ENCODE measurements around the gene ACIN1. TPM values are rescaled to one million over a fixed set of nuclear protein-coding genes. Genes with fewer than 3 reads are reported as not detected.

The ACIN1 gene
- total and polyA plus RNA-seq, 9 of the 15 experiments (the other 6 are each of a cell fraction or from before 2014, with no cell fraction given): 5.0 to 196 (median 129) TPM

DNA sequence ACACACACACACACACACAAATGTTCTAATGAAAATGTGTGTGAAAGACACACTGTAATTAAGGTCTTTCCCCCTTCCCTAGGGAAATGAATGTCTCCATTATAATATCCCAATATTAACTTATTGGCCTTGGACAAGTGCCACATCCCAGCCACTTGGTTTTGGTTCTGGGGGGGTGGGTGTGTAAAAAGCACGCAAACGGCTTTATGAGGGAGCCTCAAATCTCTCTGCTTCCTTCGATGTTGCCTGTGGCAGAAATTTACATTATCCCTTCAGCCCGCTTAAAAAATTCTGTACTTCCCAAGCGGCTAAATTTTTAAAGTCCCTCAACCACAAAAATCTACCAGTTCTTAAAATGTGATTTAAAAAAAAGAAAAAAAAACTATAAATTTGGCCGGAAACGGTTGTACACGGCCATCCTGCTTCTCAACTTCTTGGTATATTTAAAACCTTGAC lies 85.4 kb downstream of the ACIN1 start (continued):
- no peak for TF ChIP-seq ZNF224 (CRISPR knock-in tag; IDR thresholded peaks at IDR 0.05)
- no peak for TF ChIP-seq LCOR (CRISPR knock-in tag; IDR thresholded peaks at IDR 0.05)
- no peak for TF ChIP-seq BDP1 (IDR thresholded peaks at IDR 0.05; ENCODE audit: insufficient read depth, insufficient read length)
- TF ChIP-seq ZNF561 (CRISPR knock-in tag; conservative IDR thresholded peaks at IDR 0.05): no peak
- TF ChIP-seq, protein P1, sequence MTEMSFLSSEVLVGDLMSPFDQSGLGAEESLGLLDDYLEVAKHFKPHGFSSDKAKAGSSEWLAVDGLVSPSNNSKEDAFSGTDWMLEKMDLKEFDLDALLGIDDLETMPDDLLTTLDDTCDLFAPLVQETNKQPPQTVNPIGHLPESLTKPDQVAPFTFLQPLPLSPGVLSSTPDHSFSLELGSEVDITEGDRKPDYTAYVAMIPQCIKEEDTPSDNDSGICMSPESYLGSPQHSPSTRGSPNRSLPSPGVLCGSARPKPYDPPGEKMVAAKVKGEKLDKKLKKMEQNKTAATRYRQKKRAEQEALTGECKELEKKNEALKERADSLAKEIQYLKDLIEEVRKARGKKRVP (CRISPR knock-in tag; IDR thresholded peaks at IDR 0.05): no peak
- no peak for TF ChIP-seq MAFG (tag; conservative IDR thresholded peaks at IDR 0.05)
- TF ChIP-seq KDM1A (IDR thresholded peaks at IDR 0.05): no peak
- TF ChIP-seq NFIC (IDR thresholded peaks at IDR 0.05): peak; percentile 29; the same call in 1 of the 2 replicates
- TF ChIP-seq ASH1L (IDR thresholded peaks at IDR 0.05; ENCODE audit: borderline replicate concordance, low read depth, partially characterized antibody): peak; percentile 35
- no peak for TF ChIP-seq FOXJ3 (CRISPR knock-in tag; IDR thresholded peaks at IDR 0.05)
- no peak for TF ChIP-seq SIN3A (IDR thresholded peaks at IDR 0.05; ENCODE audit: borderline replicate concordance in 2 of 2, control insufficient read depth in 1 of 2, low read depth in 2 of 2, low read length in 2 of 2)
- no peak for TF ChIP-seq NFIX (CRISPR knock-in tag; IDR thresholded peaks at IDR 0.05; ENCODE audit: low read depth)
- no peak for TF ChIP-seq ZNF830 (CRISPR knock-in tag; IDR thresholded peaks at IDR 0.05)
- TF ChIP-seq, protein P2, sequence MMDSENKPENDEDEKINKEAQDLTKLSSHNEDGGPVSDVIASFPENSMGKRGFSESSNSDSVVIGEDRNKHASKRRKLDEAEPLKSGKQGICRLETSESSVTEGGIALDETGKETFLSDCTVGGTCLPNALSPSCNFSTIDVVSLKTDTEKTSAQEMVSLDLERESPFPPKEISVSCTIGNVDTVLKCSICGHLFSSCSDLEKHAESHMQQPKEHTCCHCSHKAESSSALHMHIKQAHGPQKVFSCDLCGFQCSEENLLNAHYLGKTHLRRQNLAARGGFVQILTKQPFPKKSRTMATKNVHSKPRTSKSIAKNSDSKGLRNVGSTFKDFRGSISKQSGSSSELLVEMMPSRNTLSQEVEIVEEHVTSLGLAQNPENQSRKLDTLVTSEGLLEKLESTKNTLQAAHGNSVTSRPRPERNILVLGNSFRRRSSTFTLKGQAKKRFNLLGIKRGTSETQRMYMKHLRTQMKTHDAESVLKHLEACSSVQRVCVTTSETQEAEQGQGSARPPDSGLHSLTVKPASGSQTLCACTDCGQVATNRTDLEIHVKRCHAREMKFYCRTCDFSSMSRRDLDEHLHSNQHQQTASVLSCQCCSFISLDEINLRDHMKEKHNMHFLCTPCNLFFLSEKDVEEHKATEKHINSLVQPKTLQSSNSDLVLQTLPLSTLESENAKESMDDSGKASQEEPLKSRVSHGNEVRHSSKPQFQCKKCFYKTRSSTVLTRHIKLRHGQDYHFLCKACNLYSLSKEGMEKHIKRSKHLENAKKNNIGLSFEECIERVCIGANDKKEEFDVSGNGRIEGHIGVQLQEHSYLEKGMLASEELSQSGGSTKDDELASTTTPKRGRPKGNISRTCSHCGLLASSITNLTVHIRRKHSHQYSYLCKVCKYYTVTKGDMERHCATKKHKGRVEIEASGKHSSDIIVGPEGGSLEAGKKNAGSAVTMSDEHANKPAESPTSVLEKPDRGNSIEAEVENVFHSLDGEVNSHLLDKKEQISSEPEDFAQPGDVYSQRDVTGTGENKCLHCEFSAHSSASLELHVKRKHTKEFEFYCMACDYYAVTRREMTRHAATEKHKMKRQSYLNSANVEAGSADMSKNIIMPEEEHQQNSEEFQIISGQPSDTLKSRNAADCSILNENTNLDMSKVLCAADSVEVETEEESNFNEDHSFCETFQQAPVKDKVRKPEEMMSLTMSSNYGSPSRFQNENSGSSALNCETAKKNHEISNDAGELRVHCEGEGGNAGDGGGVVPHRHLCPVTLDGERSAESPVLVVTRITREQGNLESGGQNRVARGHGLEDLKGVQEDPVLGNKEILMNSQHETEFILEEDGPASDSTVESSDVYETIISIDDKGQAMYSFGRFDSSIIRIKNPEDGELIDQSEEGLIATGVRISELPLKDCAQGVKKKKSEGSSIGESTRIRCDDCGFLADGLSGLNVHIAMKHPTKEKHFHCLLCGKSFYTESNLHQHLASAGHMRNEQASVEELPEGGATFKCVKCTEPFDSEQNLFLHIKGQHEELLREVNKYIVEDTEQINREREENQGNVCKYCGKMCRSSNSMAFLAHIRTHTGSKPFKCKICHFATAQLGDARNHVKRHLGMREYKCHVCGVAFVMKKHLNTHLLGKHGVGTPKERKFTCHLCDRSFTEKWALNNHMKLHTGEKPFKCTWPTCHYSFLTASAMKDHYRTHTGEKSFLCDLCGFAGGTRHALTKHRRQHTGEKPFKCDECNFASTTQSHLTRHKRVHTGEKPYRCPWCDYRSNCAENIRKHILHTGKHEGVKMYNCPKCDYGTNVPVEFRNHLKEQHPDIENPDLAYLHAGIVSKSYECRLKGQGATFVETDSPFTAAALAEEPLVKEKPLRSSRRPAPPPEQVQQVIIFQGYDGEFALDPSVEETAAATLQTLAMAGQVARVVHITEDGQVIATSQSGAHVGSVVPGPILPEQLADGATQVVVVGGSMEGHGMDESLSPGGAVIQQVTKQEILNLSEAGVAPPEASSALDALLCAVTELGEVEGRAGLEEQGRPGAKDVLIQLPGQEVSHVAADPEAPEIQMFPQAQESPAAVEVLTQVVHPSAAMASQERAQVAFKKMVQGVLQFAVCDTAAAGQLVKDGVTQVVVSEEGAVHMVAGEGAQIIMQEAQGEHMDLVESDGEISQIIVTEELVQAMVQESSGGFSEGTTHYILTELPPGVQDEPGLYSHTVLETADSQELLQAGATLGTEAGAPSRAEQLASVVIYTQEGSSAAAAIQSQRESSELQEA (IDR thresholded peaks at IDR 0.05; ENCODE audit: low read depth): no peak
- TF ChIP-seq ARID2 (IDR thresholded peaks at IDR 0.05): no peak
- no peak for TF ChIP-seq HIVEP1 (CRISPR knock-in tag; IDR thresholded peaks at IDR 0.05)
- no peak for TF ChIP-seq KDM4B (IDR thresholded peaks at IDR 0.05; ENCODE audit: borderline replicate concordance in 2 of 2, low read depth in 1 of 2)
- TF ChIP-seq GATA2 (CRISPR knock-in tag; IDR thresholded peaks at IDR 0.05): no peak
- no peak for TF ChIP-seq CBFB (CRISPR knock-in tag; IDR thresholded peaks at IDR 0.05)
- TF ChIP-seq, protein P3, sequence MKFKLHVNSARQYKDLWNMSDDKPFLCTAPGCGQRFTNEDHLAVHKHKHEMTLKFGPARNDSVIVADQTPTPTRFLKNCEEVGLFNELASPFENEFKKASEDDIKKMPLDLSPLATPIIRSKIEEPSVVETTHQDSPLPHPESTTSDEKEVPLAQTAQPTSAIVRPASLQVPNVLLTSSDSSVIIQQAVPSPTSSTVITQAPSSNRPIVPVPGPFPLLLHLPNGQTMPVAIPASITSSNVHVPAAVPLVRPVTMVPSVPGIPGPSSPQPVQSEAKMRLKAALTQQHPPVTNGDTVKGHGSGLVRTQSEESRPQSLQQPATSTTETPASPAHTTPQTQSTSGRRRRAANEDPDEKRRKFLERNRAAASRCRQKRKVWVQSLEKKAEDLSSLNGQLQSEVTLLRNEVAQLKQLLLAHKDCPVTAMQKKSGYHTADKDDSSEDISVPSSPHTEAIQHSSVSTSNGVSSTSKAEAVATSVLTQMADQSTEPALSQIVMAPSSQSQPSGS (CRISPR knock-in tag; IDR thresholded peaks at IDR 0.05): no peak

All from K562 (cell line).